NB4 (cell line): ENCODE data around the gene ANKRD11.

ENCODE experiments used
- MYC ChIP-seq: IDR thresholded peaks from 2 replicates; pipeline ENCODE4 v1.6.1; 2011; ENCODE audit warnings: low read depth, low read length
- POLR2A ChIP-seq: IDR thresholded peaks from 2 replicates; pipeline ENCODE4 v1.6.1; 2011; ENCODE audit warnings: mild to moderate bottlenecking; ENCODE audit not compliant: insufficient read length; ENCODE audit errors: extremely low read depth
- TF ChIP-seq, protein P1 (sequence below): IDR thresholded peaks from one replicate; pipeline ENCODE4 v1.5.1; 2012; ENCODE audit warnings: low read depth, low read length
- TF ChIP-seq, protein P2 (sequence below): IDR thresholded peaks from 2 replicates; pipeline ENCODE4 v1.6.1; 2011; ENCODE audit warnings: low read depth, low read length

DNA sequence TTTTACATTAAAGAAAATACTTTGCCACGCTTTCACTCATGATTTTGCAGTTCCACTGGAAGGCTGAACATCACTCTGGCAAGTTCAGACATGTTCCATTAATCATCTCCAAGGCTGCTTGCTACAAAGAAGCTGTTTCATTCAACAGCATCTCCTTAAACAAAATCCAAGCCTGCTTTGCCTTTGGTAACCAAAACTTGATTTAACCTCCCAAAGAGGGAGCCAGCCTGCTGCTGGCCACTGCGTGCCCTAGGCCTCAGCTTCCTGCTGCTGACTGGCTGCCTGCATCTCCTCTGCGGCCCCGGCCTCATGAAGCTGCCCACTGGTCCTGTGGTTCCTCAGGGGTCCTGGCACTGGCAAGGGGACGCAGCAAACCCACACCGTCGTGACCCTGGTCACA lies 31.8 kb downstream of the ANKRD11 start:
- TF ChIP-seq, protein P1, sequence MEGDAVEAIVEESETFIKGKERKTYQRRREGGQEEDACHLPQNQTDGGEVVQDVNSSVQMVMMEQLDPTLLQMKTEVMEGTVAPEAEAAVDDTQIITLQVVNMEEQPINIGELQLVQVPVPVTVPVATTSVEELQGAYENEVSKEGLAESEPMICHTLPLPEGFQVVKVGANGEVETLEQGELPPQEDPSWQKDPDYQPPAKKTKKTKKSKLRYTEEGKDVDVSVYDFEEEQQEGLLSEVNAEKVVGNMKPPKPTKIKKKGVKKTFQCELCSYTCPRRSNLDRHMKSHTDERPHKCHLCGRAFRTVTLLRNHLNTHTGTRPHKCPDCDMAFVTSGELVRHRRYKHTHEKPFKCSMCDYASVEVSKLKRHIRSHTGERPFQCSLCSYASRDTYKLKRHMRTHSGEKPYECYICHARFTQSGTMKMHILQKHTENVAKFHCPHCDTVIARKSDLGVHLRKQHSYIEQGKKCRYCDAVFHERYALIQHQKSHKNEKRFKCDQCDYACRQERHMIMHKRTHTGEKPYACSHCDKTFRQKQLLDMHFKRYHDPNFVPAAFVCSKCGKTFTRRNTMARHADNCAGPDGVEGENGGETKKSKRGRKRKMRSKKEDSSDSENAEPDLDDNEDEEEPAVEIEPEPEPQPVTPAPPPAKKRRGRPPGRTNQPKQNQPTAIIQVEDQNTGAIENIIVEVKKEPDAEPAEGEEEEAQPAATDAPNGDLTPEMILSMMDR, result no peak
- no peak for TF ChIP-seq POLR2A
- TF ChIP-seq MYC, result no peak
- TF ChIP-seq, protein P2, sequence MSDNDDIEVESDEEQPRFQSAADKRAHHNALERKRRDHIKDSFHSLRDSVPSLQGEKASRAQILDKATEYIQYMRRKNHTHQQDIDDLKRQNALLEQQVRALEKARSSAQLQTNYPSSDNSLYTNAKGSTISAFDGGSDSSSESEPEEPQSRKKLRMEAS, result no peak
